NCI-H1105 treated with DMSO at 0.1 percent for 48 hours (cell line): ENCODE results near the gene LPIN1.
"Not testable (repeated sequence)": the region's sequence is repeated elsewhere in the genome, so short reads cannot be mapped to it uniquely, and the experiment has no call there.

Experiments
- DNase-seq: peaks from one replicate; lab custom pipeline; 2025; lab: John Stamatoyannopoulos, UW

LPIN1 gene

DNA sequence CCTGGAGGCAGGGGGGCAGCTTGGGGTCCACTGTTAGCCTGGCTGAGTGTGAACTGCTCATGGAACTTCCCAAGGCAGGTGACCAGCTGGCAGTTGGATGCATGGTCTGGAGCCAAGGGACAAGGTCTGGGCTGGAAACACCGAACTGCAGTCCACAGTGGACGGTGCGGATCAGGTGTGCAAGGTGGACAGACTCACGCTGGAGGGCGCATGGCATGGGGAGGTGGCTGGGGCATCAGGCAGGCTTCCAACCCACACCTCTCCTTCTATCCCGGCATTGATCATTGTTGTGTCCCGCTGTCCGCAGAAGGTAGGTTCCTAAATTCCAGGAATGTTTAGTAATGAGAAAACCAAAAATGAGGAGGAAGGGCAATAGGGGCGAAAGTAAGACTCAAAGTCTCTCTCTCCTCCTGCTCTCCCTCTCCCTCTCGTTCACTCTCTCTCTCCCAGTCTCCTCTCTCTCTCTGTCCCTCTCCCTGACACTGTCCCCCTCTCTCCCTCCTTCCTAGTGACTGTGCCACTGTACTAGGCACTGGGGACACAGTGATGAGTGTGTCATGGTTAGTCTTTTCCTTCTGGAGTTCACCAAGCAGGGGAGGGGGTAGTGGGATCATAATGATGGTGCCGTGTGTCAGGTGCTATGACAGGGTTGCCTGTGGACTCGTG, 30.3 kb upstream of the LPIN1 start:
- no peak for DNase-seq

GRCh38 chr2:11716689-11717321, 29.6 kb upstream of the LPIN1 start:
- DNase-seq: no peak

- no peak for DNase-seq
Observed at GRCh38 chr2:11717623-11718022, 28.8 kb upstream of the LPIN1 start.

GRCh38 chr2:11718606-11719005, 27.8 kb upstream of the LPIN1 start:
- DNase-seq: no peak

GRCh38 chr2:11719230-11719977, 27.0 kb upstream of the LPIN1 start:
- no peak for DNase-seq

DNA sequence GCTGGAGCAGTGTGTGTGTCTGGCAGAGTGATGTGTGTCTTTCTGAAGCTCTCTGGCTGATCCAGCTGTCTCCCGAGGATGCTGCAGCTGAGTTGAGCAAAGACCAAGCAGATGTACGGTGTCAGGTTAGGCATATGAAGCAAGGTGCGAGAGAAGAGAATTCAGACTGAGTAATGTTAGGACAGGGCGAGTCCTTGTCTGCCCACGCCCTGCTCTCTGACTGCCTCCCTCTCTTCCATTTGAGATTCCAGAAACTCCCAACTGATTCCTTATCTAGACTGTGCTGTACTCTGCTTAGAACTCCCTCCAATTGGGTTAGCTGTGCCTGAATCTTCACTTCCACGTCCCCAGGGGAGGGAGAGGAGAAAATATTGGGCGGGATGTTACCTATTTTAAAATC, 25.7 kb upstream of the LPIN1 start:
- DNase-seq: no peak

GRCh38 chr2:11722292-11723060, 24.0 kb upstream of the LPIN1 start:
- DNase-seq: no peak

- no peak for DNase-seq
Observed at GRCh38 chr2:11723061-11723371, 23.4 kb upstream of the LPIN1 start.

DNA sequence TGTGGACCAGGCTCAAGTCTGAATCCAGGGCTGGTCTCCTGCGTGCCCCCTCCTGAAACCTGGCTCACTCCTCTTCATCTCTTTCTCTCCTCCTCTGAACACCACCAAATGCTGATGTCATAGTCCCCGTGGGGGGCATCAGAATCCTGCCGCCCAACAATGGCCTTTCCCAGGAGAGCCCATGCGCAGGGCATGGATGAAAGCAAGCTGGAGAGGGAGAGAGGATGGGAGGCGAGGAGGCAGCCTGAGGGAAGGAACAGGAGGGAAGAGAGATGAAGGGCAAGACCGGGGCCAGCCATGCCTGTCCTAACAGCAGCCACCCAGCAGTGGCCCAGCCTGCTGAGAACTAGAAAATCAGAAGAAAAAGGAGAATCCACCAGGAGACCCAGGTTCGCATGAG, 22.3 kb upstream of the LPIN1 start:
- DNase-seq: no peak

- DNase-seq: no peak
Observed at GRCh38 chr2:11726384-11726783, 20.0 kb upstream of the LPIN1 start.

- DNase-seq: no peak
Observed at GRCh38 chr2:11729362-11730212, 16.8 kb upstream of the LPIN1 start.

DNA sequence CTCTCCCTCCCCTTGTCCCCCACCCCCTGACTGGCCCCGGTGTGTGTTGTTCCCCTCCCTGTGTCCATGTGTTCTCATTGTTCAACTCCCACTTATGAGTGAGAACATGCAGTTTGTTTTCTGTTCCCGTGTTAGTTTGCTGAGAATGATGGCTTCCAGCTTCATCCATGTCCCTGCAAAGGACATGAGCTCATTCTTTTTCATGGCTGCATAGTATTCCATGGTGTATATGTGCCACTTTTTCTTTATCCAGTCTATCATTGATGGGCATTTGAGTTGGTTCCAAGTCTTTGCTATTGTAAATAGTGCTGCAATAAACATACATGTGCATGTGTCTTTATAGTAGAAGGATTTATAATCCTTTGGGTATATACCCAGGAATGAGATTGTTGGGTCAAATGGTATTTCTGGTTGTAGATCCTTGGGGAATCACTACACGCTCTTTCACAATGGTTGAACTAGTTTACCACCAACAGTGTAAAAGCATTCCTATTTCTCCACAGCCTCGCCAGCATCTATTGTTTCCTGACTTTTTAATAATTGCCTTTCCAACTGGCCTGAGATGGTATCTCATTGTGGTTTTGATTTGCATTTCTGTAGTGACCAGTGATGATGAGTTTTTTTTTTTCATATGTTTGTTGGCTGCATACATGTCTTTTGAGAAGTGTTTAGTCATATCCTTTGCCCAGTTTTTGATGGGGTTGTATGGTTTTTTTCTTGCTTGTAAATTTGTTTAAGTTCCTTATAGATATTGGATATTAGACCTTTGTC, 15.0 kb upstream of the LPIN1 start:
- not testable (repeated sequence) for DNase-seq

DNA sequence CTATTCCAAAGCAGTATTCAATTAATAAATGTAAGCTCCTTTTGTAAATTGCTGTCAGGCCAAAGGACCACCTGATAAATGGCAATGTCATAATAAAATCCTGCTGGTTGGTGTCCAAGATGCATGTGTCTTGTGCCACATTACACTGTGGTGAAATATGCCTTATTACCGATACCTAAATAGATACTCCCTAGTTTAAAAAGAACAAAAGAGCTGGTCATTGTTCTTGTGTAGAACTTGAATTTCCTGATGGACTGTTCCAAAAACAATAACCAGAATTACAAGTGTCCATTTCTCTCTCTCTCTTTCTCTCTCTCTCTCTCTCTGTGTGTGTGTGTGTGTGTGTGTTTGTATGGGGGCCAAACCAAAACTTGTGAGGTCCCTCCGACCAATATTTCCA, 13.8 kb upstream of the LPIN1 start:
- no peak for DNase-seq

- not testable (repeated sequence) for DNase-seq
Observed at GRCh38 chr2:11737852-11738251, 8.6 kb upstream of the LPIN1 start.

GRCh38 chr2:11738589-11739436, 7.6 kb upstream of the LPIN1 start:
- no peak for DNase-seq

GRCh38 chr2:11740723-11741122, 5.7 kb upstream of the LPIN1 start:
- no peak for DNase-seq

DNA sequence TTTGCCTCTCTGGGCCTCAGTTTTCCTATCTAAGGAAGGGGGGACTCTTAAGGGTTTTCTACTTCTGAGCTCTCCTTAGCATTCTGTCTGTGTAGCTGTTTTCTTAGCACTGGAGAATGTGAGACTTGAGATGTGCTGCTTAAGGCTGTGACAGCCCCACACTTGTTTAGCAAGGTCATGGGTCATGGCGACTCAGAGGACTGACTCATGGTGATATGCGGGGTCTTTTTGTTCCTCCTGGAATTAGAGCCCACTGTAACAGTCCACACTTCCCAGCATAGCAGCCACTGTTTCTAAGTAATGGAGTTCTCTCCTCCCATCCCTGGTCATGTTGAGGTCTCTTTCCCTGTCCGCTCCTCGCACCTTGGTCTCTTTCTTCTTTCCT, 4.1 kb upstream of the LPIN1 start:
- DNase-seq: no peak

- DNase-seq: no peak
Observed at GRCh38 chr2:11742702-11743357, 3.6 kb upstream of the LPIN1 start.

GRCh38 chr2:11743366-11743765, 3.1 kb upstream of the LPIN1 start:
- no peak for DNase-seq
